ENCODE results near the gene METTL6. TPM values are rescaled to one million over a fixed set of nuclear protein-coding genes. Genes with fewer than 3 reads are reported as not detected.

Gene METTL6
- total RNA-seq, 4 donors from 2014 or later, result 9.5 to 16.2 (median 13.4) TPM

GRCh38 chr3:15449489-15450224 lies 22.3 kb upstream of the METTL6 start:
- Histone ChIP-seq H3K9me3 (no peaks in the 10 kb centered on the region), H3K4me1 (no peaks in the 10 kb centered on the region), H3K4me3 (no peak overlapping the region), H3K27me3 (no peaks in the 10 kb centered on the region), H3K36me3 (no peaks in the 10 kb centered on the region), H3K27ac (no peak overlapping the region)
- DNase-seq, result no peak
- TF ChIP-seq, protein P1, sequence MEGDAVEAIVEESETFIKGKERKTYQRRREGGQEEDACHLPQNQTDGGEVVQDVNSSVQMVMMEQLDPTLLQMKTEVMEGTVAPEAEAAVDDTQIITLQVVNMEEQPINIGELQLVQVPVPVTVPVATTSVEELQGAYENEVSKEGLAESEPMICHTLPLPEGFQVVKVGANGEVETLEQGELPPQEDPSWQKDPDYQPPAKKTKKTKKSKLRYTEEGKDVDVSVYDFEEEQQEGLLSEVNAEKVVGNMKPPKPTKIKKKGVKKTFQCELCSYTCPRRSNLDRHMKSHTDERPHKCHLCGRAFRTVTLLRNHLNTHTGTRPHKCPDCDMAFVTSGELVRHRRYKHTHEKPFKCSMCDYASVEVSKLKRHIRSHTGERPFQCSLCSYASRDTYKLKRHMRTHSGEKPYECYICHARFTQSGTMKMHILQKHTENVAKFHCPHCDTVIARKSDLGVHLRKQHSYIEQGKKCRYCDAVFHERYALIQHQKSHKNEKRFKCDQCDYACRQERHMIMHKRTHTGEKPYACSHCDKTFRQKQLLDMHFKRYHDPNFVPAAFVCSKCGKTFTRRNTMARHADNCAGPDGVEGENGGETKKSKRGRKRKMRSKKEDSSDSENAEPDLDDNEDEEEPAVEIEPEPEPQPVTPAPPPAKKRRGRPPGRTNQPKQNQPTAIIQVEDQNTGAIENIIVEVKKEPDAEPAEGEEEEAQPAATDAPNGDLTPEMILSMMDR (IDR thresholded peaks at IDR 0.05), result no peak
- no peak for TF ChIP-seq POLR2A (IDR thresholded peaks at IDR 0.05)

GRCh38 chr3:15443826-15444524 lies 16.6 kb upstream of the METTL6 start:
- no peak for TF ChIP-seq POLR2A (IDR thresholded peaks at IDR 0.05)
- TF ChIP-seq, protein P1 (IDR thresholded peaks at IDR 0.05), result no peak
- no peaks in the 10 kb centered on the region for H3K9me3 ChIP-seq
- H3K27me3 ChIP-seq, result no peaks in the 10 kb centered on the region
- H3K4me3 ChIP-seq, result no peak overlapping the region
- H3K27ac ChIP-seq, result no peak overlapping the region
- H3K4me1 ChIP-seq, result no peaks in the 10 kb centered on the region
- H3K36me3 ChIP-seq, result peaks cover 0 to 49% (median 0%) of the 10 kb centered on the region in 3 donors
- no peak for DNase-seq

GRCh38 chr3:15440891-15441290 lies 13.5 kb upstream of the METTL6 start:
- DNase-seq, result no peak
- Histone ChIP-seq H3K4me3 (no peak overlapping the region), H3K36me3 (peaks cover 0 to 79% (median 0%) of the 10 kb centered on the region in 3 donors), H3K4me1 (no peaks in the 10 kb centered on the region), H3K9me3 (no peaks in the 10 kb centered on the region), H3K27ac (no peak overlapping the region), H3K27me3 (no peaks in the 10 kb centered on the region)
- no peak for TF ChIP-seq POLR2A (IDR thresholded peaks at IDR 0.05)
- TF ChIP-seq, protein P1 (IDR thresholded peaks at IDR 0.05), result no peak

- no peak for TF ChIP-seq POLR2A (IDR thresholded peaks at IDR 0.05)
- TF ChIP-seq, protein P1 (IDR thresholded peaks at IDR 0.05), result no peak
- Histone ChIP-seq H3K36me3 (peaks cover 0 to 91% (median 0%) of the 10 kb centered on the region in 3 donors), H3K27ac (no peak overlapping the region)
Measured at GRCh38 chr3:15439476-15439875, 12.1 kb upstream of the METTL6 start.

GRCh38 chr3:15438983-15439382 lies 11.6 kb upstream of the METTL6 start:
- Histone ChIP-seq H3K4me1 (no peaks in the 10 kb centered on the region), H3K36me3 (peaks cover 0 to 91% (median 0%) of the 10 kb centered on the region in 3 donors), H3K9me3 (no peaks in the 10 kb centered on the region), H3K27me3 (no peaks in the 10 kb centered on the region), H3K4me3 (no peak overlapping the region), H3K27ac (no peak overlapping the region)
- TF ChIP-seq, protein P1 (IDR thresholded peaks at IDR 0.05), result no peak
- no peak for TF ChIP-seq POLR2A (IDR thresholded peaks at IDR 0.05)
- no peak for DNase-seq

More at GRCh38 chr3:15439476-15439875, 12.1 kb upstream of the METTL6 start:
- Histone ChIP-seq H3K9me3 (no peaks in the 10 kb centered on the region), H3K4me3 (no peak overlapping the region), H3K4me1 (no peaks in the 10 kb centered on the region), H3K27me3 (no peaks in the 10 kb centered on the region)
- no peak for DNase-seq
